HL-60 (cell line): ENCODE data around the gene IQCE.

Source experiments
- CTCF ChIP-seq: IDR thresholded peaks from one replicate; pipeline ENCODE4 v1.5.1; 2011; ENCODE audit warnings: low read length, control low read depth, inconsistent platforms; ENCODE audit not compliant: insufficient read depth
- GABPA ChIP-seq: IDR thresholded peaks from 2 replicates; pipeline ENCODE4 v1.6.1; 2012; ENCODE audit warnings: low read depth
- POLR2AphosphoS5 ChIP-seq: IDR thresholded peaks from 2 replicates; pipeline ENCODE4 v1.6.1; 2012; ENCODE audit warnings: low read depth
- REST ChIP-seq: IDR thresholded peaks from 2 replicates; pipeline ENCODE4 v1.6.1; 2012; ENCODE audit warnings: low read depth; ENCODE audit not compliant: insufficient replicate concordance
- SPI1 ChIP-seq: IDR thresholded peaks from 2 replicates; pipeline ENCODE4 v1.6.1; 2012; ENCODE audit warnings: low read depth, mild to moderate bottlenecking, borderline replicate concordance

- no peak for TF ChIP-seq CTCF
- no peak for TF ChIP-seq REST
- TF ChIP-seq POLR2AphosphoS5 = no peak
- TF ChIP-seq GABPA = no peak
- TF ChIP-seq SPI1 = no peak
Observed at GRCh38 chr7:2612445-2613097, 53.8 kb downstream of the IQCE start.
